Panc1 (cell line): ENCODE data around the gene BACH2. TPM values are rescaled to one million over a fixed set of nuclear protein-coding genes. Genes with fewer than 3 reads are reported as not detected.

ENCODE experiments used
- ATAC-seq: fragments of 200-7000 bp; cut with Tn5 transposase; 2 replicates; pipeline ENCODE4 v1.9.1; 2020; ENCODE audit warnings: mild to moderate bottlenecking, moderate library complexity
- BruUV-seq: library from RNA; stranded (reverse); fragments of 400-500 nt; replicated peaks from 2 replicates; lab custom pipeline; 2021; lab: Mats Ljungman, UMichigan
- CTCF ChIA-PET: fragments of 300-600 bp; sonication (Branson Sonifier 250); formaldehyde crosslinking; loops from one replicate; lab custom pipeline; 2022; ENCODE audit warnings: antibody characterized with exemption; lab: Charles Lee
- POLR2A ChIA-PET: fragments of 300-600 bp; sonication (Branson Sonifier 250); formaldehyde crosslinking; loops from one replicate; lab custom pipeline; 2022; ENCODE audit warnings: antibody characterized with exemption; lab: Charles Lee
- DNase-seq: peaks from one replicate; pipeline ENCODE4 v3.0.0-alpha.2; 2010; ENCODE audit warnings: low read depth, low spot score
- H3K27ac ChIP-seq: 2 replicates; pipeline ENCODE4 v1.5.1; 2011; ENCODE audit warnings: mild to moderate bottlenecking, low read length, inconsistent platforms
- H3K27me3 ChIP-seq: fragments of 200-500 bp; sonication (Bioruptor generic); 2 replicates; pipeline ENCODE4 v1.6.0; 2014; ENCODE audit warnings: low read length, inconsistent platforms; ENCODE audit not compliant: control insufficient read depth, insufficient read depth
- H3K36me3 ChIP-seq: fragments of 200-500 bp; sonication (Bioruptor generic); 2 replicates; pipeline ENCODE4 v1.5.1; 2014; ENCODE audit warnings: inconsistent platforms, mild to moderate bottlenecking, low read length, moderate library complexity; ENCODE audit not compliant: control insufficient read depth, insufficient read depth
- H3K4me1 ChIP-seq: 2 replicates; pipeline ENCODE4 v1.5.1; 2011; ENCODE audit warnings: inconsistent platforms, mild to moderate bottlenecking, low read length, moderate library complexity; ENCODE audit not compliant: control insufficient read depth, insufficient read depth
- H3K4me3 ChIP-seq, 2 experiments: 2 replicates each; pipeline ENCODE4 v1.5.1; 2011 to 2012; ENCODE audit warnings: low read depth in 2 of 2, low read length in 2 of 2, mild to moderate bottlenecking in 2 of 2, inconsistent platforms in 1 of 2, moderate library complexity in 1 of 2
- H3K9me3 ChIP-seq: fragments of 200-500 bp; sonication (Bioruptor generic); 2 replicates; pipeline ENCODE4 v1.5.1; 2014; ENCODE audit warnings: low read depth, mild to moderate bottlenecking, inconsistent platforms, low read length, moderate library complexity; ENCODE audit not compliant: control insufficient read depth, insufficient read depth
- CTCF ChIP-seq: fragments of 450-650 bp; IDR thresholded peaks from 2 replicates; pipeline ENCODE4 v1.5.1; 2017; ENCODE audit warnings: mild to moderate bottlenecking
- POLR2AphosphoS5 ChIP-seq: IDR thresholded peaks from 2 replicates; pipeline ENCODE4 v1.6.1; 2012; ENCODE audit warnings: mild to moderate bottlenecking, low read depth, low read length, moderate library complexity
- REST ChIP-seq, 2 experiments: IDR thresholded peaks; 2 replicates each; pipeline ENCODE4 v1.6.1; 2011 to 2012; ENCODE audit warnings: low read depth in 2 of 2, control low read depth in 1 of 2, low read length in 1 of 2, mild to moderate bottlenecking in 1 of 2, moderate library complexity in 1 of 2; ENCODE audit not compliant: insufficient read depth in 1 of 2
- SIN3A ChIP-seq: IDR thresholded peaks from 2 replicates; pipeline ENCODE4 v1.6.1; 2012; ENCODE audit warnings: low read depth, mild to moderate bottlenecking, low read length, moderate library complexity, borderline replicate concordance; ENCODE audit not compliant: insufficient read depth
- TCF7L2 ChIP-seq: IDR thresholded peaks from 2 replicates; pipeline ENCODE4 v1.6.1; 2011; ENCODE audit warnings: mild to moderate bottlenecking, low read depth, low read length, inconsistent platforms
- in situ Hi-C: cut with HindIII; loops from 2 replicates; pipeline ENCODE4 v1.10.0; 2016; ENCODE audit warnings: low sequenced_read_pairs, low pct_unique_long_range_greater_than_20kb
- intact Hi-C: fragments of 100-400 bp; cut with micrococcal nuclease; formaldehyde crosslinking; loops from one replicate; pipeline ENCODE4 v1.10.0; 2022; ENCODE audit not compliant: unreplicated experiment
- total RNA-seq: library from RNA; stranded (reverse); gene quantifications from one replicate; pipeline ENCODE4 v1.2.1, GENCODE V29; 2021; ENCODE audit not compliant: unreplicated experiment

Gene BACH2
- total RNA-seq, 1 experiment from 2014 or later: 1.6 TPM

- H3K27me3 ChIP-seq: peaks cover 2% of the 10 kb centered on the region
- no peaks in the 10 kb centered on the region for H3K36me3 ChIP-seq
- H3K9me3 ChIP-seq: no peaks in the 10 kb centered on the region
- TF ChIP-seq CTCF (no peak), SIN3A (no peak), POLR2AphosphoS5 (no peak), REST (IDR thresholded peaks at IDR 0.05; ENCODE audit: insufficient read depth in 1 of 2, low read depth in 2 of 2, low read length in 1 of 2) (no peak)
- intact Hi-C loops: no loop called here
- ChIA-PET POLR2A (no interaction called here), CTCF (no interaction called here)
- peaks cover 5% of the 10 kb centered on the region for H3K4me1 ChIP-seq
- H3K27ac ChIP-seq: no peak overlapping the region
- ATAC-seq (no peak), DNase-seq (no peak)
- BruUV-seq: no TSS peak
- no peak overlapping the region for H3K4me3 ChIP-seq
- in situ Hi-C loops: no loop called here
Observed at GRCh38 chr6:90293319-90293953, 3.2 kb downstream of the BACH2 start.

- TF ChIP-seq REST (IDR thresholded peaks at IDR 0.05; ENCODE audit: insufficient read depth in 1 of 2, low read depth in 2 of 2, low read length in 1 of 2): no peak
- no peak for TF ChIP-seq CTCF
- no peak for TF ChIP-seq POLR2AphosphoS5
- no peak for TF ChIP-seq SIN3A
- no peak for TF ChIP-seq TCF7L2
- BruUV-seq: no TSS peak
- peaks cover 5% of the 10 kb centered on the region for H3K4me1 ChIP-seq
- POLR2A ChIA-PET: no interaction called here
- ATAC-seq (no peak), DNase-seq (no peak)
- CTCF ChIA-PET: no interaction called here
- peaks cover 7% of the 10 kb centered on the region; the same call in 1 of the 2 replicates for H3K9me3 ChIP-seq
- peaks cover 2% of the 10 kb centered on the region for H3K27me3 ChIP-seq
- H3K36me3 ChIP-seq: no peaks in the 10 kb centered on the region
- in situ Hi-C loops: no loop called here
- H3K27ac ChIP-seq: no peak overlapping the region
- no peak overlapping the region for H3K4me3 ChIP-seq
- intact Hi-C loops: no loop called here
Observed at GRCh38 chr6:90291565-90291964, 5.1 kb downstream of the BACH2 start.
